GM12801 (cell line): ENCODE results near the gene ZNF189.

ENCODE experiments used
- CTCF ChIP-seq: IDR thresholded peaks from one replicate; pipeline ENCODE4 v1.5.1; 2011; ENCODE audit warnings: control low read depth; ENCODE audit not compliant: insufficient read length; ENCODE audit errors: extremely low read depth

The ZNF189 gene

GRCh38 chr9:101409079-101409477, 10.4 kb downstream of the ZNF189 start:
- TF ChIP-seq CTCF: no peak

GRCh38 chr9:101414839-101415238, 16.2 kb downstream of the ZNF189 start:
- TF ChIP-seq CTCF: no peak

GRCh38 chr9:101415578-101415977, 16.9 kb downstream of the ZNF189 start:
- TF ChIP-seq CTCF: no peak

GRCh38 chr9:101417389-101417788, 18.7 kb downstream of the ZNF189 start:
- no peak for TF ChIP-seq CTCF

- no peak for TF ChIP-seq CTCF
Observed at GRCh38 chr9:101417977-101418376, 19.3 kb downstream of the ZNF189 start.

- TF ChIP-seq CTCF: no peak
Observed at GRCh38 chr9:101418518-101419430, 20.1 kb downstream of the ZNF189 start.

GRCh38 chr9:101419863-101420262, 21.2 kb downstream of the ZNF189 start:
- TF ChIP-seq CTCF: no peak
